ENCODE data around the gene MYO19.
A peak's percentile ranks its signal among the peaks of the same experiment; 100 is the strongest.
"Not testable (repeated sequence)": the region's sequence is repeated elsewhere in the genome, so short reads cannot be mapped to it uniquely, and the experiment has no call there.

Gene MYO19

GRCh38 chr17:36496018-36496789 lies 38.5 kb downstream of the MYO19 start:
- DNase-seq = no peak

DNA sequence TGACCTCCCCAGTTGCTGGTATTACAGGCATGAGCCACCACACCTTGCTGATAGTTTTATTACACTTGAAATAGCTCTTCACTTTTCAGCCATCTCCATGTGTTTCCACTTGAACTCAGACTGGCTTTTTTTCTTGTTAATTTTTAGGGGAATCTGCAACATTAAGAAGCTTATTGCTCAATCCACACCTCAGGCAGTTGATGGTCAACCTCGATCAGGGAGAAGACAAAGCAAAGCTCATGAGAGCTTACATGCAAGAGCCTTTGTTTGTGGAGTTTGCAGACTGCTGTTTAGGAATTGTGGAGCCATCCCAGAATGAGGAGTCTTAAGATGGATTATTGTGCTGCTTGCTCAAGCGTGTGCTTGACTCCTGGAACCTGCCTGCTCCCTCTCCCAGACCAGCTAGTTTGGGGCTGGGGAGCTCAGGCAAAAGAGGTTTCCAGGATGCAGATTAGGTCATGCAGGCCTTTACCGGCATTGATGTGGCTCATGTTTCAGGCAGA lies 39.5 kb downstream of the MYO19 start:
- no peak for DNase-seq

DNA sequence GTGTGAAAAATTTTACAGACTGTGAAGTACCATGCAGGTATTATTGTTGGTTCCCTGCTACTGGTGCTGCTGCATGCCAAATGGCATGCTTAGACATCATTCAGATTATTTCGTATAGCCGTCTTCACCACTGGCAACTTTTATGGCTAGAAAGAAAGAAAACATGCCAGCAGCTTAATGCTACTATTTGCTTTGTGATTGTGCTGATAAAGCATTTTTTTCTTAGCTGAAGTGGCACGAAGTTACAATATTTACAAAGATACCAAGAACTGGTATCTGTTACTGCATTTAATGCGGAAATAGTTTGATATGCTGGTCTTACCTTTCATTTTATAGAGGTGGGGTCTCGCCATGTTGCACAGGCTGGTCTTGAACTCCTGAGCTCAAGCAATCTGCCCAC lies 40.0 kb downstream of the MYO19 start:
- no peak for DNase-seq

DNA sequence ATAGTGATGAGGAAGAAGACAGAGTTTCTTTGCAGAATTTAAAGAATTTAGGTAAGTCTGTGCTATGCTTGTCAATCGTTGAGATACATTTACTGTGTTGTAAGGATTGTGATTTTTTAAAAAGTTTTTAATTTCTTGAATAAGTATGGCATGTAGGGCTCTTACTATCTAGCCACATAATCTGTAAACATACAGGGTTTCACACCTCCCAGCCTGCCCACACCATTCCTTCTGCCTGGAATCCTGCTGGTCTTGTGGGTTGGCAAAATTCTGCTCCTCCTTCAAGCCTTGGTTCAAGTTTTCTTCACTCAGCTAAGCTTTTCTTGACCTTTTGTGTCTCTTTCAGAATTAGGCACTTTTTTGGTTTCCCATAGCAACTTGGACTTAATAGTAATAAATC lies 40.7 kb downstream of the MYO19 start:
- no peak for DNase-seq

GRCh38 chr17:36486204-36487194 lies 48.2 kb downstream of the MYO19 start, which contains the start of gene ZNHIT3:
Gene ZNHIT3 (plus strand): TSS chr17:36486681. CDS start chr17:36486700, 19 bp downstream.
- peak; percentile 93 for DNase-seq

- no peak for DNase-seq
Measured at GRCh38 chr17:36485805-36486203, 48.9 kb downstream of the MYO19 start.

DNA sequence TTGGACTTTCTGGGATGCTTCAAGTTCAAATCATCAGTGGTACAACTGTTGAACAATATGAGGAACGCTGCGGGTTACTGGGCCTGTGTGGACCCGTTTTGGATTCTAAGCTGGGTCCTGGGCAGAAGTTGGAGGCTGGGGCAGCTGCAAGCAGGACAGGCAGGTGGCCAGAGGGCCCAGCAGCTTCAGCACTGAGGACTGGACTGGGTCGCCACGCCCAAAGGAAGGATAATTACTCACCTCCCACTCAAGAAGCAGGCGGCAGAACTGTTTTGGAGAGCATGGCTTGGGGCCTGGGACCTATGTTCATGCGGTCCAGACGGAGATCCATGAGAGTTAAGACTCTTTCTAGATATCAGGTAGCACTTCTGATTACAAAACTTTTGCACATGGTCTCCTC lies 49.6 kb downstream of the MYO19 start:
- no peak for DNase-seq

- not testable (repeated sequence) for DNase-seq
Measured at GRCh38 chr17:36484021-36484420, 50.6 kb downstream of the MYO19 start.

DNA sequence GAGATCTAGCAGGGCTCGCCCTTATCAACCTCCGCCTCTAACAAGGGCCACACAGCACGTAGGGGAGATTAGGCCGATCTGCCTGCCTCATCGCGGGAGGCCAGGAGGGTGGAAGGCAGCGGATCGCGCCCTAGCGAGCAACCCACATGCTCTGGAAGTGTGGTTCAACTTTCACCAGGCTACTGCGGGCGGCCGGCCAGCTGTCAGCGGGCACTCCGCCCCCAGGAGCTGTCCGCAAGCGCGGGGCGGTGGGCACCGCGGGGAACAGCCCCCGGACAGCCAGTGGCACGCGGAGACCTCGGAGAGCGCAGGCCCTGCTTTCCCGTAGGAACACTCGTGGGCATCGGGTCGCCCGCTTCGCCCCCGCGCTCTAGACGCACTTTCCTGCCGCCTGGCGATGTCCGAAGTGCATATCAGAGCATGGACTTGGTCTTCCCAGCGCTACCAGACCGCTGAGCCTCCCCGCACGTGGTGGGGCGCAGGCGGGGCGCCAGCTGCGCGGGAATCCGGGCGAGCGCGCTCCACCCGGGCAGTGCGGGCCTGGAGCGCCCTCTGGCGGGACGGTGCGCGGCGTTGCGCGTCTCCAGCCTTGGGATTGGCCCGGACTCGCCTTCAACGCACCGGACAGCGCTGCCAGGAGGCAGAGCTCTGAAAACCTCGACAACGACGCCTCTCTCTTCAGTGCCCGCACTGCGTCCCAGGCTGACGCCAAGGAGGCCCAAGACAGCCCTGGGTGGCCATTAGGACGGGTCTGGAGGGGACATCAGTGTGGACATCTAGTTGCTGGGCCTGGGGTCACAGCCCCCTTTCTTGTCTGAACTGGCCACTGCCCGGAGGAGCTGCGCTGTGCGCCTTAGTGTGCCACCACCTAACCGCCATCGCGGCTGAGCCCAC lies 51.8 kb downstream of the MYO19 start:
- peak; percentile 53 for DNase-seq

GRCh38 chr17:36481829-36482228 lies 52.8 kb downstream of the MYO19 start:
- no peak for DNase-seq

DNA sequence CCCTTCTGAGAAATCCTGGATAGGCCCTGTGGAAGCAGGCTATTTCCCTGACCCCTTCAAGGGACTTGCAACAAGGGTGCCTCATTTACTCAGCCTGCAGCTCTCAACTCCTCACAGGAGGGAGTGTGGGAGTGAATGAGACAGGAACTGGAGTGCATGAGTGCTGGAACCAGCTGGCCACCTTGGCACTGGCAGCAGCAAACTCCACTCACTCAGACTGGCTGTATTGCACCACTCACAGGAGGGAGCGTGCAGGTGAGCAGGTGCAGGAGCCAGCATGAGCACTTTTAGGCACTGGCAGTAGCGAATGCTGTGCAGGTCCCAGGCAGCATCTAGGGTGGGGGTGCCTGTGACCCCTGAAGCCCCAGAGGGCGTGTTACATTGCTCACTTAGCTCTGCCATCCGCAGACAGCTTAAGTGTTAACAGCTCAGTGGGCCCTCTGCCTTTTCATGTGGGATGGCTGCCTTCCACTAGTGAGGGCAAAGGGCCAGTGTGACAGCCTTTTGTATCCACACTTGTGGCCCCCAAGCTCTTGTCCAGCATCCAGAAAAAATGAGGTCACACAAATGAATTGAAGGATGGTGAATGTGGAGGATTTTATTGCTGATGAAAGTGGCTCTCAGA lies 59.2 kb downstream of the MYO19 start:
- DNase-seq = peak; percentile 10

DNA sequence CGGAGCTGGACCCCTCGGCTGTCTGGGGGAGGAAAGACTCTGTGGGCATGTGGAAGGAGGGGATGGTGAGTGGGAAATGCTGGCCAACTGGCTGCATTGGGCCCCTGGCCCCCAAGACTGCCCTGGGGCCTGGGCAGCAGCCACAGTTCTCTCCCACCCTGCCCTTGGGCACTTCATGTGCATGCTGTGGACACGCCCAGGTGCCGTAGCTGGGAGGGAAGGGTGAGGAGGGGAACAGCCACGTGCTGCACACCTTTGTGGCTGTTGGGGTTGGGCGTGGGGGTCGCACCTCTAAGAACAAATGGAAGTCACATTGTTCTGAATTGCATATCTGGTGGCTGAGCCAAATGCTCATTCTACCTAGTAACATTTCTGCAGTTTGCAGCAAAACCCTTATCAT lies 60.1 kb downstream of the MYO19 start:
- DNase-seq = no peak

- DNase-seq = no peak
Measured at GRCh38 chr17:36470499-36470898, 64.2 kb downstream of the MYO19 start.

DNA sequence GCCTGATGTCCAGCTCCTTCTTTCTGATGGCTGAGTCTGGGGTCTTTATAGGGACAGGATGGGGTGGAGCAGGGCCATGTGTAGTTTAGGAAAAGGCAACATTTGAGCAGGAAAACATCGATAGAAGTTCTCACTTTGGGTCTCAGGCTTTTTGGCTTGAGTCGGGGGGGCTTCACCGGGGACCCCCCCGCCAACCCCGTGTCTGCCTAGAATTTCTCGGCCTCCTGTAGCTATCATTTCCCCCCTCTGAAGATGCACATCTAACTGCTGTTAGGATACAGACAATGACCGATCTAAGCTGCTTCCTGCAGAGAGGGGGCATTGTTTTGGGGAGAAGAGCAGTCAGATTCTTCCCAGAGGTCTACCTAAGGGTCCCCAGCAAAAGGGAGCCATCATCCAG lies 64.9 kb downstream of the MYO19 start:
- DNase-seq = no peak

- no peak for DNase-seq
Measured at GRCh38 chr17:36468903-36469635, 65.6 kb downstream of the MYO19 start.

DNA sequence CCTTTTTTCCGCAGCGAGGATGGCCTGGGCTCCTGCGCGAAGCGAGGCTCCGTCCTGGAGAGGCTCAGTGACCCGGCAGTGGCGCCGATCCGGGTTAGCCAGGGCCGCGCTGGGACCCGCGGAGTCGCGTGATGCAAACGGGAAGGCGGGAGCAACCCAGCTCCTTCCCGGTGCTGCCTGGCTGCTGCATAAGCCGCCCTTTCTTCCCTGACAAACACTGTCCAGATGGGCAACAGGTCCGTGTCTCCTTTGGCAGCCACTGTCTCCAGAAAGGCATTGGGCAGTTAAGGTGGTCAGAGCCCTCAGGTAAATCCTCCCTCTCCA lies 69.9 kb downstream of the MYO19 start:
- no peak for DNase-seq

DNA sequence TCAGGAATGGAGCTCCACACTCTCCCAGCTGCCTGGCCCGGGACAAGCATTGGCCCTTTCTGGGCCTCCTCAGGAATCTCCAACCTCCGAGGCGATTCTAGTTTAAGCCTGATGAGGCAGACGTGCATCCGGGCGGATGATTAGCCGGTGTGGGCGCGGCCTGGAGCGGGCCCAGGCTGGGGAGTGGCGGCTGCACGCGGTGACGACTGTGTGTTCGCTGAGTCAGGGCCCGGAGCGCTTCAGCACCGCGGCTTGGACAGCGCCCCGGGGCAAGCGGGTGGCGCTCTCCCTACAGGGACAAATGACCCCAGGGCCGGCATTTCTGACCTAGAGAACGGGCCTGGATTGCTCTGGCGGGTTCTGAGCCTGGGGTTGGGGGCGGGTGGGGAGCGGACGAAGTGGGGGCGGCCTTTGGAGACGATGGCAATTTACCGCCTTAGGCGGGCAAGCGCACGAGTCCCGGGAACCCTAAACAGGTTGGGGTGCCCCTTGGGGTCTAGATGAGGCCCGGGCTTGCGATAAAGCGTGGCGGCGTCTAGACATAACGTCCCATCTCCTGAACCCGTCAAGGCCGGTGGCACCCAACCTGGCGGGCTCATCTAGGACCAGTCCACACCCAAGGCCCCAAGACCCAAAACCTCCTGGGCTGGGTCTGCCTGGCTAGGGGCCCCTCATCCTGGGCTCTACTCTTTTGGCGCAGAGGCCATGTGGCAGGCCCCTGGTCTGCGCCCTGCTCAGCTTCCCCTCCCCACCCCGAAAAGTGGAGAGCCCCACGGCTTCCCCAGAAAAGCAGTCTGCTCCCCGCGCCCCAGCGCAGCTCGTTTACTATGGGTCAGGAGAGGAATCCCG lies 70.5 kb downstream of the MYO19 start:
- no peak for DNase-seq

- no peak for DNase-seq
Measured at GRCh38 chr17:36461330-36462110, 73.1 kb downstream of the MYO19 start.

- DNase-seq = no peak
Measured at GRCh38 chr17:36460265-36460937, 74.3 kb downstream of the MYO19 start.

Data from NCI-H1105 (cell line).